Osteoblast (primary cell): ENCODE data around the gene DEF6. TPM values are rescaled to one million over a fixed set of nuclear protein-coding genes. Genes with fewer than 3 reads are reported as not detected.

Experiments used
- DNase-seq: peaks from one replicate; pipeline ENCODE4 v3.0.0; 2011; ENCODE audit warnings: low spot score, mixed read lengths; ENCODE audit not compliant: insufficient read length; ENCODE audit errors: missing footprints
- H2AFZ ChIP-seq: 2 replicates; pipeline ENCODE4 v1.6.0; 2011; ENCODE audit warnings: mild to moderate bottlenecking, low read length
- H3K27ac ChIP-seq: 2 replicates; pipeline ENCODE4 v1.5.1; 2011; ENCODE audit warnings: mild to moderate bottlenecking, low read depth, low read length, moderate library complexity
- H3K27me3 ChIP-seq: 2 replicates; pipeline ENCODE4 v1.6.0; 2012; ENCODE audit warnings: mild to moderate bottlenecking, control low read depth, inconsistent platforms, low read length, moderate library complexity; ENCODE audit not compliant: insufficient read depth
- H3K36me3 ChIP-seq: 2 replicates; pipeline ENCODE4 v1.5.1; 2011; ENCODE audit warnings: mild to moderate bottlenecking, low read length, control low read depth, moderate library complexity; ENCODE audit not compliant: insufficient read depth
- H3K4me1 ChIP-seq: 2 replicates; pipeline ENCODE4 v1.5.1; 2011; ENCODE audit warnings: mild to moderate bottlenecking, low read length, control low read depth, moderate library complexity; ENCODE audit not compliant: insufficient read depth
- H3K4me2 ChIP-seq: 2 replicates; pipeline ENCODE4 v1.6.0; 2011; ENCODE audit warnings: mild to moderate bottlenecking, low read length; ENCODE audit not compliant: insufficient read depth
- H3K4me3 ChIP-seq: fragments of 200-600 bp; sonication (generic); 3 replicates; pipeline ENCODE4 v1.5.1; 2012; ENCODE audit warnings: mild to moderate bottlenecking, low read length, inconsistent platforms; ENCODE audit not compliant: insufficient read depth
- H3K79me2 ChIP-seq: 2 replicates; pipeline ENCODE4 v1.6.0; 2012; ENCODE audit warnings: mild to moderate bottlenecking, low read length, control low read depth, inconsistent platforms; ENCODE audit not compliant: insufficient read depth
- H3K9me3 ChIP-seq: 2 replicates; pipeline ENCODE4 v1.5.1; 2011; ENCODE audit warnings: low read depth, low read length, control low read depth
- H4K20me1 ChIP-seq: 2 replicates; pipeline ENCODE4 v1.6.0; 2012; ENCODE audit warnings: mild to moderate bottlenecking, low read length, control low read depth; ENCODE audit not compliant: insufficient read depth
- total RNA-seq: library from RNA; depleted of rRNA; stranded (reverse); fragments of >200 nt; gene quantifications from 2 replicates; pipeline ENCODE4 v1.2.3, GENCODE V29; 2012
- TF ChIP-seq, protein P1 (sequence below): IDR thresholded peaks from 2 replicates; pipeline ENCODE4 v1.5.1; 2011; ENCODE audit warnings: mild to moderate bottlenecking, low read depth, low read length, moderate library complexity; ENCODE audit errors: extremely low read depth

DEF6 gene
- total RNA-seq, 1 donor = 0.72 TPM

DNA sequence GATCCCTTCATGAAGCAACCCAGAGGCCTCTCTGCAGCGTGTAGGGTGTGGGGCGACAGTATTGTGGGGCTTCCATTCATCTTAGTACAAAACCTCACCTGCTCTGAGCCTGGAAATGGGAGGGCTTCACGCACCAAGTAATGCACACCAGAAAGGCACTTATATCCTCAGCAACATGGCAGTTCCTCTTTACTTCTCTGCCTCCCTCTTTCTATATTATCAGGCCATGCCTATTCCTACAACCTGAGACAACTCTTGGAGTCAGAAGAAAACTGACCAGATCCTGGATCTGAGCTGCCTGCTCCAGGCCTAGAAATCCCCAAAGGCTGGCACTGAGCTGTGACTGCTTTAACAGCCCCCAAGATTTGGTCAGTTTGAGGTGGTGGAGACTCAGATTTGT lies 45.7 kb upstream of the DEF6 start:
- no peaks in the 10 kb centered on the region for H4K20me1 ChIP-seq
- no peaks in the 10 kb centered on the region for H3K4me1 ChIP-seq
- no peaks in the 10 kb centered on the region for H3K79me2 ChIP-seq
- H3K36me3 ChIP-seq = peaks cover 52% of the 10 kb centered on the region
- H2AFZ ChIP-seq = no peak overlapping the region
- H3K4me2 ChIP-seq = no peak overlapping the region
- H3K9me3 ChIP-seq = no peaks in the 10 kb centered on the region
- no peak overlapping the region for H3K27ac ChIP-seq
- no peak overlapping the region for H3K4me3 ChIP-seq
- no peaks in the 10 kb centered on the region for H3K27me3 ChIP-seq
- no peak for DNase-seq
- TF ChIP-seq, protein P1, sequence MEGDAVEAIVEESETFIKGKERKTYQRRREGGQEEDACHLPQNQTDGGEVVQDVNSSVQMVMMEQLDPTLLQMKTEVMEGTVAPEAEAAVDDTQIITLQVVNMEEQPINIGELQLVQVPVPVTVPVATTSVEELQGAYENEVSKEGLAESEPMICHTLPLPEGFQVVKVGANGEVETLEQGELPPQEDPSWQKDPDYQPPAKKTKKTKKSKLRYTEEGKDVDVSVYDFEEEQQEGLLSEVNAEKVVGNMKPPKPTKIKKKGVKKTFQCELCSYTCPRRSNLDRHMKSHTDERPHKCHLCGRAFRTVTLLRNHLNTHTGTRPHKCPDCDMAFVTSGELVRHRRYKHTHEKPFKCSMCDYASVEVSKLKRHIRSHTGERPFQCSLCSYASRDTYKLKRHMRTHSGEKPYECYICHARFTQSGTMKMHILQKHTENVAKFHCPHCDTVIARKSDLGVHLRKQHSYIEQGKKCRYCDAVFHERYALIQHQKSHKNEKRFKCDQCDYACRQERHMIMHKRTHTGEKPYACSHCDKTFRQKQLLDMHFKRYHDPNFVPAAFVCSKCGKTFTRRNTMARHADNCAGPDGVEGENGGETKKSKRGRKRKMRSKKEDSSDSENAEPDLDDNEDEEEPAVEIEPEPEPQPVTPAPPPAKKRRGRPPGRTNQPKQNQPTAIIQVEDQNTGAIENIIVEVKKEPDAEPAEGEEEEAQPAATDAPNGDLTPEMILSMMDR = no peak

DNA sequence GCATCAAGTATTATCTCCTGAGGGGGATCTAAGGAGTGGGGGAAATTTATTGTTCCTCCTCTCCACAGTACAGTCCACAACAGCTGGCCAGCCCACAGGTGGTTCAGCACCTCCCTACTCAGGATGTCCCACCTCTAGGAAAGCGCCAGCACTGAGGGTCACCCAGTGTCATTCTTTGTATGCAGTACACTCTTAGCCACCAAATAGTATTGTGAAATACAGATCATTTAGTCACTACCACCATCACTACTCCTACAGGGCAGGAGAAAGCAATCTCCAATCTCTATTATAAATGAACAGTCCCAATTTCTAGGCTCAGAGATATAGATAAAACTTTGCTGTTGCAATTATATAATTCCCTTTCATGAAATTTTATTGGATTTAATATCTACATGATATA lies 44.4 kb upstream of the DEF6 start:
- Histone ChIP-seq H3K9me3 (no peaks in the 10 kb centered on the region), H3K4me1 (peaks cover 2% of the 10 kb centered on the region), H4K20me1 (no peaks in the 10 kb centered on the region), H2AFZ (no peak overlapping the region), H3K4me3 (no peak overlapping the region), H3K4me2 (no peak overlapping the region), H3K27me3 (no peaks in the 10 kb centered on the region), H3K79me2 (peaks cover 4% of the 10 kb centered on the region), H3K27ac (no peak overlapping the region), H3K36me3 (peaks cover 41% of the 10 kb centered on the region)
- no peak for DNase-seq
- TF ChIP-seq, protein P1 = no peak

DNA sequence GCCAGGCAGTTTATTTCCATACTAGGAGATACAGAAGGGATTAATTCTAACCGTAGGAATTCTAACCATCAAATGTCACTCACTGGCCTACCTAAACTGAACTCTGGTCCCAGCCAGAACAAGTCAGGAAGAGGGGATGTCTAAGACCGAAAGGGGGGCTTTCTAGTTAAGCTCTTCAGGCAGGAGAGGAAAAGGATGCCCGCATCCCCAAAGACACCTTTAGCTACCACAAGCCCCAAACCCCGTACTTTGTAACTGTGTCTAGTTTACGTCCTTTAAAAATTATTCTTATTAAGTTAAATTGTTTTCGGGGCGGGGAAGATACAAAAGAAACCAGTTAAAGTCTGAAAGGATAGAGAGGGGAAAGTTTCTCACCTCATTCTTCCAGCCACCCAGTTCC lies 39.3 kb upstream of the DEF6 start:
- Histone ChIP-seq H3K4me2 (peak overlapping the region; percentile 83), H3K27ac (peak overlapping the region; percentile 95), H3K4me3 (peak overlapping the region; percentile 93), H3K36me3 (no peaks in the 10 kb centered on the region), H3K9me3 (no peaks in the 10 kb centered on the region), H3K4me1 (peaks cover 20% of the 10 kb centered on the region), H3K27me3 (no peaks in the 10 kb centered on the region), H2AFZ (peak overlapping the region; percentile 54), H4K20me1 (no peaks in the 10 kb centered on the region), H3K79me2 (peaks cover 23% of the 10 kb centered on the region)
- DNase-seq = peak; percentile 80
- TF ChIP-seq, protein P1 = no peak

DNA sequence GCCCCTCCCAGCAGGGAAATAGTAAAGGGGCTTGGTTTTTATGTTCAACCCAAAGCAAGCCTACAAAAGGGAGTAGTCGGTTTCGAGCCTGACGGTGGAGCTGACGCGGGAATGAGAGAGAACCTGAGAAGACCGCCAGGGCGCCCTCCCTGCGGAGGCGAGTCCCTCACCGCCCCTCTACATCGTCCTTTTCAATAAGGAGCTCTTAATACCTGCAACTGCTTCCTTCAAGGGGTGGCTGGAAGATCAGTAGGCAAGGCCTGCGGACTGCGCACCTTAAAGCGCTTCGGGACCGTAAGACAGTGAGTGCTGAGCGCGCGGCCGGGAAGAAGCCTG lies 38.8 kb upstream of the DEF6 start:
- H3K79me2 ChIP-seq = peaks cover 27% of the 10 kb centered on the region
- DNase-seq = peak; percentile 83
- TF ChIP-seq, protein P1 = peak; percentile 15

More for the DNA sequence above, 38.8 kb upstream of the DEF6 start:
- H4K20me1 ChIP-seq = no peaks in the 10 kb centered on the region
- H3K4me3 ChIP-seq = peak overlapping the region; percentile 93
- H2AFZ ChIP-seq = peak overlapping the region; percentile 94
- H3K36me3 ChIP-seq = no peaks in the 10 kb centered on the region
- no peaks in the 10 kb centered on the region for H3K9me3 ChIP-seq
- peak overlapping the region; percentile 95 for H3K27ac ChIP-seq
- H3K27me3 ChIP-seq = no peaks in the 10 kb centered on the region
- H3K4me1 ChIP-seq = peaks cover 20% of the 10 kb centered on the region
- H3K4me2 ChIP-seq = peak overlapping the region; percentile 83
